ENCODE measurements around the gene PSMD7. TPM values are rescaled to one million over a fixed set of nuclear protein-coding genes. Genes with fewer than 3 reads are reported as not detected.
A peak's percentile ranks its signal among the peaks of the same experiment; 100 is the strongest.

The PSMD7 gene
- total RNA-seq, 1 experiment from 2014 or later: 135 TPM

GRCh38 chr16:74307383-74307782 is 10.8 kb downstream of the PSMD7 start:
- no peaks in the 10 kb centered on the region for H3K4me1 Mint-ChIP-seq
- peaks cover 42% of the 10 kb centered on the region for H3K36me3 Mint-ChIP-seq
- POLR2A ChIA-PET: no interaction called here
- DNase-seq (ENCODE audit: low spot score) (no peak), ATAC-seq (peak; percentile 11; the same call in 1 of the 2 replicates)
- H3K4me3 Mint-ChIP-seq: no peak overlapping the region
- 0 out of 2 replicates have a peak overlapping the region, but pooled peaks have one; percentile 27 for H3K27ac Mint-ChIP-seq
- no peaks in the 10 kb centered on the region for H3K27me3 Mint-ChIP-seq (ENCODE audit: low read depth)
- CTCF ChIA-PET: no interaction called here
- peaks cover 3% of the 10 kb centered on the region; the same call in 1 of the 2 replicates for H3K9me3 Mint-ChIP-seq
- TF ChIP-seq, protein P1, sequence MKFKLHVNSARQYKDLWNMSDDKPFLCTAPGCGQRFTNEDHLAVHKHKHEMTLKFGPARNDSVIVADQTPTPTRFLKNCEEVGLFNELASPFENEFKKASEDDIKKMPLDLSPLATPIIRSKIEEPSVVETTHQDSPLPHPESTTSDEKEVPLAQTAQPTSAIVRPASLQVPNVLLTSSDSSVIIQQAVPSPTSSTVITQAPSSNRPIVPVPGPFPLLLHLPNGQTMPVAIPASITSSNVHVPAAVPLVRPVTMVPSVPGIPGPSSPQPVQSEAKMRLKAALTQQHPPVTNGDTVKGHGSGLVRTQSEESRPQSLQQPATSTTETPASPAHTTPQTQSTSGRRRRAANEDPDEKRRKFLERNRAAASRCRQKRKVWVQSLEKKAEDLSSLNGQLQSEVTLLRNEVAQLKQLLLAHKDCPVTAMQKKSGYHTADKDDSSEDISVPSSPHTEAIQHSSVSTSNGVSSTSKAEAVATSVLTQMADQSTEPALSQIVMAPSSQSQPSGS (CRISPR knock-in tag; IDR thresholded peaks at IDR 0.05; ENCODE audit: borderline replicate concordance, low read depth): no peak
- TF ChIP-seq GRHL2 (CRISPR knock-in tag; IDR thresholded peaks at IDR 0.05; ENCODE audit: insufficient replicate concordance, severe bottlenecking) (no peak), ZBTB21 (CRISPR knock-in tag; IDR thresholded peaks at IDR 0.05; ENCODE audit: borderline replicate concordance) (no peak), ZNF121 (CRISPR knock-in tag; IDR thresholded peaks at IDR 0.05) (no peak)
- TF ChIP-seq, protein P2, sequence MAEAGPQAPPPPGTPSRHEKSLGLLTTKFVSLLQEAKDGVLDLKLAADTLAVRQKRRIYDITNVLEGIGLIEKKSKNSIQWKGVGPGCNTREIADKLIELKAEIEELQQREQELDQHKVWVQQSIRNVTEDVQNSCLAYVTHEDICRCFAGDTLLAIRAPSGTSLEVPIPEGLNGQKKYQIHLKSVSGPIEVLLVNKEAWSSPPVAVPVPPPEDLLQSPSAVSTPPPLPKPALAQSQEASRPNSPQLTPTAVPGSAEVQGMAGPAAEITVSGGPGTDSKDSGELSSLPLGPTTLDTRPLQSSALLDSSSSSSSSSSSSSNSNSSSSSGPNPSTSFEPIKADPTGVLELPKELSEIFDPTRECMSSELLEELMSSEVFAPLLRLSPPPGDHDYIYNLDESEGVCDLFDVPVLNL (CRISPR knock-in tag; IDR thresholded peaks at IDR 0.05; ENCODE audit: borderline replicate concordance, low read depth): no peak

DNA sequence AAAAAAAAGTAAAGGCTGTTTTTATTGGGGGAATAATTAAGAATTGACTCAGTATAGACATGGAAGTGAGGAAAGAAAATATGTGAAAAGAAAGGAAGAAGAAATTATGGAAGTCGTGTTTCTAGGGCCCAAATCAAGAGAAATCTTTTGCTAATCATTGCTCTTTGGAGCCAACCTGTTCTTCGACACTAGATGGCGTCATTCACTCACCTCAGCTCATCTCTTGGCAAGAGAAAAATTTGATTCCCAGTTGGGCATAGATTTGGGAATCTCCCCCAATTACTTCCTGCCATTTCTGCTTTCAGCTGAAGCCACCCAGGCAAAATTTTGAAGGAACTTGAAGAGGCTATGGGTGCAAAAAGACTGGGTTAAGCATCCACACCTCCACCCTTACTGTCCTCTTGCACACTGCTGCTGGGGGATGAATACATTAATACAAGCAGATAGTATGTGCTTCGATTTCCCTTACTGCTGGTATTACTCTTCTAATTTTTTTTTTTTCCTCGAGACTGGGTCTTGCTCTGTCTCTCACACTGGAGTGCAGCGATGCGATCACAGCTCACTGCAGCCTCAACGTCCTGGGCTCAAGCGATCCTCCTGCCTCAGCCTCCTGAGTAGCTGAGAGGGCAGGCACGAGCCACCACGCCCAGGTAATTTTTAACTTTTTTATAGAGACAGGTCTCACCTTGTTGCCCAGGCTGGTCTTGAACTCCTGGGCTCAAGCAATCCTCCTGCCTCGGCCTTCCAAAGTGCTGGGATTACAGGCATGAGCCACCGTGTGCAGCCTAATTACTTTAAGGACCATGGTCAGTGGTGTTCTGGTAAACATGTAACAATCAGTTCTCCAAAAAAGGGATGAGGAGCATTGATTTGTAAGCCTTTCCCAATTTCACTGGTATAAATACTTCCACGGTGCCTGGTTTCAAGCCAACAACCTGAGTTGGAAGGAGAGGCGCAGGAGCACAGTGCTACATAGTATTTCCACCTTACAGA is 13.5 kb downstream of the PSMD7 start:
- POLR2A ChIA-PET: no interaction called here
- DNase-seq (ENCODE audit: low spot score): no peak
- peak; percentile 57; the same call in 1 of the 2 replicates for ATAC-seq

DNA sequence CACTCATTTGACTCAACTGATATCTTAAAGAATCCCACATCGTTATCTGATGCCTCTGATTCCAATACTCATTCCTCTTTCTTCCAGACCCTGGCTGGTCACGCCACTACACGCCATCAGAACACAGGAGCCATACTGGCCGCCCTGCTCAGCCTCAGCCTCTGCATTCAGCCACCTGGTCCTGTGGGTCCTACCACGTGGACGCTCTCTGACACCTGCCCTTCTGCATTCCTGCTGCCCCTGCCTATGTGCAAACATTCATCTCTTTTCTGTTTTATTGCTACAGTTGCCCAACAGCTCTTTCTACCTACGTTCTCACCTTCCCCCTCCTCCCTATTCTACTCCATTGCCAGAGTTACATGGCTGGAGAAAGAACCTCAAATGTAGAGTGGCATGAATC is 18.4 kb downstream of the PSMD7 start:
- DNase-seq (ENCODE audit: low spot score) (no peak), ATAC-seq (no peak)
- H3K4me1 Mint-ChIP-seq: no peaks in the 10 kb centered on the region
- peaks cover 16% of the 10 kb centered on the region for H3K9me3 Mint-ChIP-seq
- no peak overlapping the region for H3K4me3 Mint-ChIP-seq
- H3K27ac Mint-ChIP-seq: no peak overlapping the region
- CTCF ChIA-PET: no interaction called here
- POLR2A ChIA-PET: no interaction called here
- peaks cover 7% of the 10 kb centered on the region for H3K36me3 Mint-ChIP-seq
- no peaks in the 10 kb centered on the region; the same call in 1 of the 2 replicates for H3K27me3 Mint-ChIP-seq (ENCODE audit: low read depth)
- TF ChIP-seq ZNF263 (CRISPR knock-in tag; IDR thresholded peaks at IDR 0.05; ENCODE audit: low read depth): no peak
- TF ChIP-seq JUN (CRISPR knock-in tag; IDR thresholded peaks at IDR 0.05): no peak
- no peak for TF ChIP-seq ZNF532 (CRISPR knock-in tag; IDR thresholded peaks at IDR 0.05; ENCODE audit: borderline replicate concordance)
- TF ChIP-seq, protein P3, sequence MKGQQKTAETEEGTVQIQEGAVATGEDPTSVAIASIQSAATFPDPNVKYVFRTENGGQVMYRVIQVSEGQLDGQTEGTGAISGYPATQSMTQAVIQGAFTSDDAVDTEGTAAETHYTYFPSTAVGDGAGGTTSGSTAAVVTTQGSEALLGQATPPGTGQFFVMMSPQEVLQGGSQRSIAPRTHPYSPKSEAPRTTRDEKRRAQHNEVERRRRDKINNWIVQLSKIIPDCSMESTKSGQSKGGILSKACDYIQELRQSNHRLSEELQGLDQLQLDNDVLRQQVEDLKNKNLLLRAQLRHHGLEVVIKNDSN (CRISPR knock-in tag; IDR thresholded peaks at IDR 0.05): no peak
- no peak for TF ChIP-seq SP1 (CRISPR knock-in tag; conservative IDR thresholded peaks at IDR 0.05)
- TF ChIP-seq ZBTB21 (CRISPR knock-in tag; IDR thresholded peaks at IDR 0.05; ENCODE audit: borderline replicate concordance): no peak
- no peak for TF ChIP-seq MYBL2 (CRISPR knock-in tag; IDR thresholded peaks at IDR 0.05)

More for the DNA sequence above, 13.5 kb downstream of the PSMD7 start:
- Mint-ChIP-seq H3K9me3 (peaks cover 13% of the 10 kb centered on the region), H3K4me3 (no peak overlapping the region), H3K36me3 (peaks cover 22% of the 10 kb centered on the region), H3K27me3 (ENCODE audit: low read depth) (no peaks in the 10 kb centered on the region), H3K27ac (no peak overlapping the region), H3K4me1 (no peaks in the 10 kb centered on the region)
- TF ChIP-seq ZNF671 (CRISPR knock-in tag; IDR thresholded peaks at IDR 0.05) (no peak), ATF1 (CRISPR knock-in tag; IDR thresholded peaks at IDR 0.05) (no peak), NR3C1 (CRISPR knock-in tag; conservative IDR thresholded peaks at IDR 0.05; ENCODE audit: low read depth) (no peak), ZSCAN18 (CRISPR knock-in tag; IDR thresholded peaks at IDR 0.05) (no peak), SOX15 (CRISPR knock-in tag; IDR thresholded peaks at IDR 0.05) (no peak), FOXP1 (CRISPR knock-in tag; IDR thresholded peaks at IDR 0.05; ENCODE audit: borderline replicate concordance) (no peak), CREB1 (CRISPR knock-in tag; IDR thresholded peaks at IDR 0.05) (no peak)
- TF ChIP-seq, protein P4, sequence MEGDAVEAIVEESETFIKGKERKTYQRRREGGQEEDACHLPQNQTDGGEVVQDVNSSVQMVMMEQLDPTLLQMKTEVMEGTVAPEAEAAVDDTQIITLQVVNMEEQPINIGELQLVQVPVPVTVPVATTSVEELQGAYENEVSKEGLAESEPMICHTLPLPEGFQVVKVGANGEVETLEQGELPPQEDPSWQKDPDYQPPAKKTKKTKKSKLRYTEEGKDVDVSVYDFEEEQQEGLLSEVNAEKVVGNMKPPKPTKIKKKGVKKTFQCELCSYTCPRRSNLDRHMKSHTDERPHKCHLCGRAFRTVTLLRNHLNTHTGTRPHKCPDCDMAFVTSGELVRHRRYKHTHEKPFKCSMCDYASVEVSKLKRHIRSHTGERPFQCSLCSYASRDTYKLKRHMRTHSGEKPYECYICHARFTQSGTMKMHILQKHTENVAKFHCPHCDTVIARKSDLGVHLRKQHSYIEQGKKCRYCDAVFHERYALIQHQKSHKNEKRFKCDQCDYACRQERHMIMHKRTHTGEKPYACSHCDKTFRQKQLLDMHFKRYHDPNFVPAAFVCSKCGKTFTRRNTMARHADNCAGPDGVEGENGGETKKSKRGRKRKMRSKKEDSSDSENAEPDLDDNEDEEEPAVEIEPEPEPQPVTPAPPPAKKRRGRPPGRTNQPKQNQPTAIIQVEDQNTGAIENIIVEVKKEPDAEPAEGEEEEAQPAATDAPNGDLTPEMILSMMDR (IDR thresholded peaks at IDR 0.05): peak; percentile 59
- CTCF ChIA-PET: interaction anchor here (0.7 to 1.5 kb wide), 9 partner anchors 9 to 468 kb away, joined by 3 to 6 read pairs (median 4); no protein-coding TSS in a partner anchor

Measured in WTC11 (cell line).